Measurements from ENCODE around the gene TSPAN17. TPM values are rescaled to one million over a fixed set of nuclear protein-coding genes. Genes with fewer than 3 reads are reported as not detected.

The TSPAN17 gene
- total RNA-seq, 2 donors from 2014 or later = 14.2 to 19.3 TPM

Other genes with a start within 250 kb of the TSPAN17 start
- gene CLTB, start 230.9 kb upstream of the TSPAN17 start, total RNA-seq = 10 to 100 TPM; 65.3 to 69.4 TPM
- 10 to 100 TPM; 23.1 to 24.2 TPM for gene FAF2, start 199.1 kb upstream of the TSPAN17 start, total RNA-seq
- 100 to 1,000 TPM; 228 to 288 TPM for gene RNF44, start 110.1 kb upstream of the TSPAN17 start, total RNA-seq
- 1 to 10 TPM; 1.3 to 2.4 TPM for gene CDHR2, start 98.1 kb upstream of the TSPAN17 start, total RNA-seq
- gene GPRIN1, start 37.3 kb upstream of the TSPAN17 start, total RNA-seq = under 1 TPM; 0.57 to 0.60 TPM
- not detected for gene SNCB, start 16.9 kb upstream of the TSPAN17 start, total RNA-seq
- not detected for gene EIF4E1B, start 16.8 kb upstream of the TSPAN17 start, total RNA-seq
- not detected for gene UNC5A, start 163.1 kb downstream of the TSPAN17 start, total RNA-seq

All from T-helper 17 cell (primary cell).